PC-9 (cell line): ENCODE results near the gene MAEL.

Experiments
- CTCF ChIP-seq: fragments of 200-600 bp; sonication (generic); conservative IDR thresholded peaks from 2 replicates; pipeline ENCODE4 v1.6.1; 2017; ENCODE audit warnings: mixed run types, antibody characterized with exemption, mild to moderate bottlenecking, moderate library complexity
- EZH2 ChIP-seq: fragments of 200-600 bp; sonication (generic); IDR thresholded peaks from 2 replicates; pipeline ENCODE4 v1.8.0; 2017; ENCODE audit warnings: antibody characterized with exemption, low read depth

GRCh38 chr1:167002354-167002753 is 13.3 kb downstream of the MAEL start:
- TF ChIP-seq CTCF: no peak
- TF ChIP-seq EZH2: no peak
